ENCODE measurements around the gene LDB2.

Gene LDB2

GRCh38 chr4:16627999-16628398, 270.4 kb downstream of the LDB2 start:
- DNase-seq, result no peak

GRCh38 chr4:16626945-16627344, 271.5 kb downstream of the LDB2 start:
- no peak for DNase-seq

GRCh38 chr4:16622826-16623225, 275.6 kb downstream of the LDB2 start:
- no peak for DNase-seq

- no peak for DNase-seq
These were observed 281.0 kb downstream of the LDB2 start for GRCh38 chr4:16617435-16617834.

- no peak for DNase-seq
These were observed 281.4 kb downstream of the LDB2 start for GRCh38 chr4:16617011-16617410.

GRCh38 chr4:16609170-16609758, 289.2 kb downstream of the LDB2 start:
- DNase-seq, result no peak

- DNase-seq, result no peak
These were observed 289.8 kb downstream of the LDB2 start for GRCh38 chr4:16608611-16609125.

GRCh38 chr4:16608123-16608522, 290.3 kb downstream of the LDB2 start:
- no peak for DNase-seq

- no peak for DNase-seq
These were observed 291.0 kb downstream of the LDB2 start for GRCh38 chr4:16607241-16608066.

GRCh38 chr4:16606691-16607090, 291.8 kb downstream of the LDB2 start:
- DNase-seq, result no peak

GRCh38 chr4:16603178-16603577, 295.3 kb downstream of the LDB2 start:
- no peak for DNase-seq

GRCh38 chr4:16598597-16599206, 299.7 kb downstream of the LDB2 start:
- DNase-seq, result no peak

GRCh38 chr4:16597845-16598596, 300.4 kb downstream of the LDB2 start:
- no peak for DNase-seq

- DNase-seq, result no peak
These were observed 301.0 kb downstream of the LDB2 start for GRCh38 chr4:16597443-16597842.

GRCh38 chr4:16596267-16596666, 302.2 kb downstream of the LDB2 start:
- DNase-seq, result no peak

GRCh38 chr4:16594128-16594527, 304.3 kb downstream of the LDB2 start:
- no peak for DNase-seq

GRCh38 chr4:16593386-16593785, 305.1 kb downstream of the LDB2 start:
- DNase-seq, result no peak

- no peak for DNase-seq
These were observed 307.1 kb downstream of the LDB2 start for GRCh38 chr4:16591272-16591826.

GRCh38 chr4:16590797-16591196, 307.6 kb downstream of the LDB2 start:
- no peak for DNase-seq

GRCh38 chr4:16588651-16589050, 309.8 kb downstream of the LDB2 start:
- no peak for DNase-seq

- no peak for DNase-seq
These were observed 310.3 kb downstream of the LDB2 start for GRCh38 chr4:16588149-16588548.

- DNase-seq, result no peak
These were observed 313.4 kb downstream of the LDB2 start for GRCh38 chr4:16585053-16585452.

- no peak for DNase-seq
These were observed 314.7 kb downstream of the LDB2 start for GRCh38 chr4:16583764-16584163.

Data from activated CD4-positive, alpha-beta T cell treated with anti-CD3 and anti-CD28 coated beads, Interleukin-10, Interleukin-2, amounts not matched to agents 100 ng/mL and 50 ng/mL, durations not matched to agents 16 hours and 8 hours (primary cell).